ENCODE results near the gene SLMAP. TPM values are rescaled to one million over a fixed set of nuclear protein-coding genes. Genes with fewer than 3 reads are reported as not detected.

SLMAP gene
- total and polyA plus RNA-seq, 7 experiments from 2014 or later: 20.2 to 77.1 (median 63.4) TPM

- ChIA-PET CTCF (interaction anchor here (0.7 kb wide), 1 partner anchor 20 kb away, joined by 6 read pairs; no protein-coding TSS in a partner anchor), POLR2A (interaction anchor here (1.3 kb wide), 1 partner anchor 7 kb away, joined by 3 read pairs; no protein-coding TSS in a partner anchor)
- ATAC-seq (no peak), DNase-seq (no peak)
- Mint-ChIP-seq H3K36me3 (peaks cover 0 to 6% (median 2%) of the 10 kb centered on the region in 5 donors), H3K9me3 (no peaks in the 10 kb centered on the region), H3K4me3 (no peak overlapping the region), H3K4me1 (peaks cover 15 to 64% (median 46%) of the 10 kb centered on the region in 7 donors), H3K27me3 (no peaks in the 10 kb centered on the region), H3K27ac (peak overlapping the region in 3 of 9 donors; percentile 29 to 56 (median 53))
- Histone ChIP-seq H3K4me1 (ENCODE audit: control insufficient read depth in 2 of 2, insufficient read depth in 2 of 2, low read length in 2 of 2) (no peaks in the 10 kb centered on the region), H3K4me3 (ENCODE audit: low read length) (no peak overlapping the region), H3K36me3 (ENCODE audit: control insufficient read depth in 2 of 3, insufficient read depth in 3 of 3, low read length in 3 of 3) (no peaks in the 10 kb centered on the region), H3K9me3 (ENCODE audit: control insufficient read depth in 2 of 3, low read length in 3 of 3) (no peaks in the 10 kb centered on the region), H3K27me3 (ENCODE audit: control insufficient read depth in 2 of 2, insufficient read depth in 2 of 2, low read length in 2 of 2) (no peaks in the 10 kb centered on the region), H3K27ac (ENCODE audit: low read depth, low read length) (no peak overlapping the region)
- intact Hi-C loops (cut with micrococcal nuclease): no loop called here
Measured at GRCh38 chr3:57793737-57794187, 37.7 kb downstream of the SLMAP start.

GRCh38 chr3:57794501-57794900 is 38.4 kb downstream of the SLMAP start:
- Mint-ChIP-seq H3K9me3 (no peaks in the 10 kb centered on the region), H3K27me3 (no peaks in the 10 kb centered on the region), H3K27ac (peak overlapping the region in 3 of 9 donors; percentile 29 to 53 (median 44)), H3K4me1 (peaks cover 15 to 68% (median 46%) of the 10 kb centered on the region in 7 donors), H3K4me3 (no peak overlapping the region), H3K36me3 (peaks cover 0 to 6% (median 2%) of the 10 kb centered on the region in 5 donors)
- H3K27me3 ChIP-seq (ENCODE audit: control insufficient read depth in 2 of 2, insufficient read depth in 2 of 2, low read length in 2 of 2): no peaks in the 10 kb centered on the region
- H3K9me3 ChIP-seq (ENCODE audit: control insufficient read depth in 2 of 3, low read length in 3 of 3): no peaks in the 10 kb centered on the region
- no peak overlapping the region for H3K27ac ChIP-seq (ENCODE audit: low read depth, low read length)
- ATAC-seq (no peak), DNase-seq (no peak)
- H3K4me1 ChIP-seq (ENCODE audit: control insufficient read depth in 2 of 2, insufficient read depth in 2 of 2, low read length in 2 of 2): no peaks in the 10 kb centered on the region
- no peaks in the 10 kb centered on the region for H3K36me3 ChIP-seq (ENCODE audit: control insufficient read depth in 2 of 3, insufficient read depth in 3 of 3, low read length in 3 of 3)
- ChIA-PET CTCF (no interaction called here), POLR2A (no interaction called here)
- intact Hi-C loops (cut with micrococcal nuclease): no loop called here
- no peak overlapping the region for H3K4me3 ChIP-seq (ENCODE audit: low read length)

DNA sequence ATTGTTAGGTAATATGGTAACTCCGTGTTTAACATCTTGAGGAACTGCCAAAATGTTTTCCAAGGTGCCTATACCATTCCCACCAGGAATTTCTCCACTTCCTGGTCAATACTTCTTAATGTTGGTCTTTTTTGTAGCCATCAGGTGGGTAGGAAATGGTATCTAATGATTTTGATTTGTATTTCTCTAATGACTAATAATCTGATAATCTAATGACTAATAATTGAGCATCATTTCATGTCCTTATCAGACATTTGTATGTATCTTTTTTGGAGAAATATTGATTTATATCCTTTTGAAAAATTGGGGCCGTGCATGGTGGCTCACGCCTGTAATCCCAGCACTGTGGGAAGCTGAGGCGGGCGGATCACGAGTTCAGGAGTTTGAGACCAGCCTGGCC is 38.8 kb downstream of the SLMAP start:
- H3K4me1 Mint-ChIP-seq: peaks cover 15 to 67% (median 46%) of the 10 kb centered on the region in 7 donors
- H3K27ac Mint-ChIP-seq: no peak overlapping the region
- DNase-seq: no peak
- H3K36me3 Mint-ChIP-seq: peaks cover 0 to 6% (median 2%) of the 10 kb centered on the region in 5 donors
- H3K9me3 ChIP-seq (ENCODE audit: control insufficient read depth in 2 of 3, low read length in 3 of 3): no peaks in the 10 kb centered on the region
- intact Hi-C loops (cut with micrococcal nuclease): no loop called here
- H3K9me3 Mint-ChIP-seq: no peaks in the 10 kb centered on the region
- ChIA-PET CTCF (no interaction called here), POLR2A (no interaction called here)
- ATAC-seq: no peak
- no peaks in the 10 kb centered on the region for H3K27me3 Mint-ChIP-seq
- H3K36me3 ChIP-seq (ENCODE audit: control insufficient read depth in 2 of 3, insufficient read depth in 3 of 3, low read length in 3 of 3): no peaks in the 10 kb centered on the region
- no peak overlapping the region for H3K4me3 ChIP-seq (ENCODE audit: low read length)
- no peak overlapping the region for H3K27ac ChIP-seq (ENCODE audit: low read depth, low read length)
- H3K4me3 Mint-ChIP-seq: no peak overlapping the region
- H3K4me1 ChIP-seq (ENCODE audit: control insufficient read depth in 2 of 2, insufficient read depth in 2 of 2, low read length in 2 of 2): no peaks in the 10 kb centered on the region
- no peaks in the 10 kb centered on the region for H3K27me3 ChIP-seq (ENCODE audit: control insufficient read depth in 2 of 2, insufficient read depth in 2 of 2, low read length in 2 of 2)

DNA sequence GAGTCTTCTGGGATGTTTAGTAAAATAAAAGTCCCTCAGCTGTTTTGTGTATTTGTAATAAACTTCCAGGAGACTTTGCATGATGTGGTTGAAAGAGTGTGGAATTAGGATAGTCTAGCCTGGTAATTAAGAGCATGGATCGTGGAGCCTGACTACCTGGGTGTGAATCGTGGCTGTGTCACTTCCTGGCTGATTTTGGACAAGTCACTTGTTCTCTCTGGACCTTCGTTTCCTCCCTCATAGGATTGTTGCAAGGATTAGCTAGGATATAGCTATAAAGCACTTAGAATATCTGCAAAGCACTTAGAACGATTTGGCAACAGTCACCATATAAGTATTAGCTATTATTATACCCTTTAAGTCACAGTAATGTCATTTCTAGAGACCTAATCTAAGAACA is 40.2 kb downstream of the SLMAP start:
- ATAC-seq: no peak
- H3K9me3 ChIP-seq (ENCODE audit: control insufficient read depth in 2 of 3, low read length in 3 of 3): no peaks in the 10 kb centered on the region
- DNase-seq: no peak
- H3K4me3 ChIP-seq (ENCODE audit: low read length): no peak overlapping the region
- Mint-ChIP-seq H3K4me1 (peaks cover 15 to 67% (median 49%) of the 10 kb centered on the region in 7 donors), H3K4me3 (peak overlapping the region in 1 of 10 donors; percentile 5), H3K36me3 (peaks cover 0 to 6% (median 2%) of the 10 kb centered on the region in 5 donors), H3K27ac (peak overlapping the region in 4 of 9 donors; percentile 3 to 25 (median 9)), H3K9me3 (no peaks in the 10 kb centered on the region), H3K27me3 (no peaks in the 10 kb centered on the region)
- H3K27me3 ChIP-seq (ENCODE audit: control insufficient read depth in 2 of 2, insufficient read depth in 2 of 2, low read length in 2 of 2): no peaks in the 10 kb centered on the region
- no peaks in the 10 kb centered on the region for H3K36me3 ChIP-seq (ENCODE audit: control insufficient read depth in 2 of 3, insufficient read depth in 3 of 3, low read length in 3 of 3)
- H3K4me1 ChIP-seq (ENCODE audit: control insufficient read depth in 2 of 2, insufficient read depth in 2 of 2, low read length in 2 of 2): no peaks in the 10 kb centered on the region
- POLR2A ChIA-PET: interaction anchor here (0.5 kb wide), 1 partner anchor 64 kb away, joined by 3 read pairs; no protein-coding TSS in a partner anchor
- H3K27ac ChIP-seq (ENCODE audit: low read depth, low read length): no peak overlapping the region
- CTCF ChIA-PET: no interaction called here
- intact Hi-C loops (cut with micrococcal nuclease): no loop called here

DNA sequence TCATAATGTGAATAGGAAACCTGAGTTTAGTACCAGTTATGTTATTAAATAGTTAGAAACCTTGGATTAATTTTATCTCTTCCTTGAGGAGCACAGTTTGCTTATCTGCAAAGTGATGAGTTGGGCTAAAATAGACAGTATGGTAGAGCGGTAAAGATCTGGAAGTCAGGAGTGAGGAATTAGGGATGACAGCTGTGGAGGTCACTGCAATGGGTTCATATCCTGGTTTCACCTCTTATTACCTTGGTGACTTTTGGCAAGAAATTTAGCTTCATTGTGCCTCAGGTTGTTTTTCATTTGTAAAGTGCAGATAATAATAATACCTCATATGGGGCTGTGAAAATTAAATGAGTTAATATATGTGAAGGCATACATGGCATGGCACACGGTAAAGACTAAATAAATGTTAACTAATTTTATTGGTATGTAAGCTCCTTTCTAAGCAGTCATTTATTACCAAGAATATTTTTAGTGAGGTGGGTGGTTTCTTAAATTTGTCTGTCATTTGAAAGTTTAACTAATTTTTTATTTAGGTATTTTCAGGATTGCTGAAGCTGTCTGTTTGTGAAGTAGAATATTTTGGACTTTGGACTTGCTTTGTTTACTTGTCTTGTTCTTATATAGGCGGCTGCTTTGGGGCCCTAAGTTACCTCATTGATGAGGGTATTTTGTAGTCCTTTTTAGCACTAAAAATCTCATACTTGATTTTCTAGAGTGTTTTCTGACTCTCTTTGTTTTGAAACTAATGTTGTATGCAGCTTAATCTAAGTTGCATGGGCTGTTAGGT is 41.8 kb downstream of the SLMAP start:
- no peak for DNase-seq
- no peaks in the 10 kb centered on the region for H3K27me3 ChIP-seq (ENCODE audit: control insufficient read depth in 2 of 2, insufficient read depth in 2 of 2, low read length in 2 of 2)
- H3K4me3 ChIP-seq (ENCODE audit: low read length): no peak overlapping the region
- ChIA-PET CTCF (interaction anchor here (0.5 to 1.0 kb wide), 2 partner anchors 11 to 26 kb away, joined by 3 to 4 read pairs; no protein-coding TSS in a partner anchor), POLR2A (interaction anchor here (0.6 to 1.6 kb wide), 3 partner anchors 17 to 38 kb away, joined by 3 to 8 read pairs (median 4); no protein-coding TSS in a partner anchor)
- Mint-ChIP-seq H3K9me3 (no peaks in the 10 kb centered on the region), H3K27me3 (no peaks in the 10 kb centered on the region), H3K36me3 (peaks cover 0 to 6% (median 2%) of the 10 kb centered on the region in 5 donors), H3K4me1 (peaks cover 23 to 74% (median 62%) of the 10 kb centered on the region in 7 donors), H3K27ac (peak overlapping the region in 8 of 9 donors; percentile 12 to 80 (median 58)), H3K4me3 (no peak overlapping the region)
- H3K9me3 ChIP-seq (ENCODE audit: control insufficient read depth in 2 of 3, low read length in 3 of 3): no peaks in the 10 kb centered on the region
- H3K4me1 ChIP-seq (ENCODE audit: control insufficient read depth in 2 of 2, insufficient read depth in 2 of 2, low read length in 2 of 2): no peaks in the 10 kb centered on the region
- intact Hi-C loops (cut with micrococcal nuclease): no loop called here
- no peak overlapping the region for H3K27ac ChIP-seq (ENCODE audit: low read depth, low read length)
- ATAC-seq: no peak
- no peaks in the 10 kb centered on the region for H3K36me3 ChIP-seq (ENCODE audit: control insufficient read depth in 2 of 3, insufficient read depth in 3 of 3, low read length in 3 of 3)

- Mint-ChIP-seq H3K9me3 (peaks cover 0 to 3% (median 0%) of the 10 kb centered on the region in 11 donors), H3K4me3 (peak overlapping the region; percentile 13 to 88 (median 79)), H3K36me3 (peaks cover 0 to 11% (median 0%) of the 10 kb centered on the region in 5 donors), H3K27ac (peak overlapping the region; percentile 34 to 94 (median 89)), H3K4me1 (peaks cover 45 to 90% (median 77%) of the 10 kb centered on the region in 7 donors), H3K27me3 (no peaks in the 10 kb centered on the region)
- Histone ChIP-seq H3K4me1 (ENCODE audit: control insufficient read depth in 2 of 2, insufficient read depth in 2 of 2, low read length in 2 of 2) (peaks cover 8 to 20% of the 10 kb centered on the region in 2 donors), H3K36me3 (ENCODE audit: control insufficient read depth in 2 of 3, insufficient read depth in 3 of 3, low read length in 3 of 3) (no peaks in the 10 kb centered on the region), H3K27ac (ENCODE audit: low read depth, low read length) (peak overlapping the region; percentile 12), H3K27me3 (ENCODE audit: control insufficient read depth in 2 of 2, insufficient read depth in 2 of 2, low read length in 2 of 2) (no peaks in the 10 kb centered on the region), H3K9me3 (ENCODE audit: control insufficient read depth in 2 of 3, low read length in 3 of 3) (no peaks in the 10 kb centered on the region), H3K4me3 (ENCODE audit: low read length) (peak overlapping the region; percentile 19)
- CTCF ChIA-PET: no interaction called here
- peak; percentile 71 for ATAC-seq
- DNase-seq: peak in 5 of 9 donors; percentile 13 to 35 (median 28)
- intact Hi-C loops (cut with micrococcal nuclease): loop anchor here (1.0 to 5.0 kb wide), 3 partner anchors 46 to 111 kb away; partner anchors contain the start of genes SLMAP (in 2 of the 2) and DENND6A (in 1 of the 2)
- POLR2A ChIA-PET: interaction anchor here (1.3 kb wide), 1 partner anchor 111 kb away, joined by 3 read pairs; the partner anchor contains the start of gene DENND6A
Measured at GRCh38 chr3:57803647-57804081, 47.6 kb downstream of the SLMAP start.

All from naive thymus-derived CD4-positive, alpha-beta T cell (primary cell).